Ovary (tissue), 3 donors: ENCODE measurements around the gene ZSWIM5.

Source experiments
- EP300 ChIP-seq: sonication (generic); formaldehyde crosslinking; IDR thresholded peaks from one replicate; pipeline ENCODE4 v1.6.1; 2017; ENCODE audit warnings: antibody characterized with exemption
- POLR2A ChIP-seq: fragments of 450-650 bp; IDR thresholded peaks from one replicate; pipeline ENCODE4 v1.6.1; 2017; ENCODE audit warnings: antibody characterized with exemption, mild to moderate bottlenecking, moderate library complexity
- TF ChIP-seq, protein P1 (sequence below), 3 donors: fragments of 450-650 bp in 2 of 3; fragments of 200-600 bp in 1 of 3; IDR thresholded peaks; one replicate each; pipeline versions ENCODE4 v1.5.1 to v1.8.0; 2016 to 2022; ENCODE audit warnings: antibody characterized with exemption in 3 of 3, mild to moderate bottlenecking in 1 of 3
- donor health status: DM: no; HTN: no; CAD: no.

DNA sequence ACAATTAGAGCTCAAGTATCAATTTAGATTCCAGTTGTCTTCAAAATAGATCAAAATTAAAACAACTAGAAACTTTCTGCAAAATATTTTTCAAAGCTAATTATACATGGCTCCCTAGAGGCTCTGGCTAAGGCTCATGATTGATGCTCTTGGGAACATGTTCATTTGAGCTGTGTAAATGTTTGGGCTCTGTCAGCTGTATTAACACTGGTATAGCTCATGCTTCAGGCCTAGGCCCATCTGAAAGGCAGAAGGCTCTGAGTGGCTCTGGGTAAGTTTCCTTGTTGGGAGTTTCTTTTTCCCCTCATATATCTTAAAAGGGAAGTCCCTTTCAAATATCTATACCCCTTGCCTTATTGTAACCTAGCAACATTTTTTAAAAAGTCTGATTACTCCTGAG lies 113.1 kb downstream of the ZSWIM5 start:
- TF ChIP-seq POLR2A (no peak), EP300 (no peak)
- TF ChIP-seq, protein P1, sequence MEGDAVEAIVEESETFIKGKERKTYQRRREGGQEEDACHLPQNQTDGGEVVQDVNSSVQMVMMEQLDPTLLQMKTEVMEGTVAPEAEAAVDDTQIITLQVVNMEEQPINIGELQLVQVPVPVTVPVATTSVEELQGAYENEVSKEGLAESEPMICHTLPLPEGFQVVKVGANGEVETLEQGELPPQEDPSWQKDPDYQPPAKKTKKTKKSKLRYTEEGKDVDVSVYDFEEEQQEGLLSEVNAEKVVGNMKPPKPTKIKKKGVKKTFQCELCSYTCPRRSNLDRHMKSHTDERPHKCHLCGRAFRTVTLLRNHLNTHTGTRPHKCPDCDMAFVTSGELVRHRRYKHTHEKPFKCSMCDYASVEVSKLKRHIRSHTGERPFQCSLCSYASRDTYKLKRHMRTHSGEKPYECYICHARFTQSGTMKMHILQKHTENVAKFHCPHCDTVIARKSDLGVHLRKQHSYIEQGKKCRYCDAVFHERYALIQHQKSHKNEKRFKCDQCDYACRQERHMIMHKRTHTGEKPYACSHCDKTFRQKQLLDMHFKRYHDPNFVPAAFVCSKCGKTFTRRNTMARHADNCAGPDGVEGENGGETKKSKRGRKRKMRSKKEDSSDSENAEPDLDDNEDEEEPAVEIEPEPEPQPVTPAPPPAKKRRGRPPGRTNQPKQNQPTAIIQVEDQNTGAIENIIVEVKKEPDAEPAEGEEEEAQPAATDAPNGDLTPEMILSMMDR (IDR thresholded peaks at IDR 0.05): no peak
